Neural crest cell (in vitro differentiated cells): ENCODE results near the gene UBL4B. TPM values are rescaled to one million over a fixed set of nuclear protein-coding genes. Genes with fewer than 3 reads are reported as not detected.

Experiments used
- DNase-seq: peaks from one replicate; pipeline ENCODE4 v3.0.0; 2021; ENCODE audit warnings: low read depth, mixed read lengths, low spot score
- H3K27ac Mint-ChIP-seq: one replicate; pipeline ENCODE4 v1.8.0; 2021; ENCODE audit warnings: mild to moderate bottlenecking, mixed read lengths; ENCODE audit not compliant: unreplicated experiment
- H3K27me3 Mint-ChIP-seq: 2 replicates; pipeline ENCODE4 v1.8.0; 2021; ENCODE audit warnings: low read depth, mild to moderate bottlenecking, mixed read lengths
- H3K36me3 Mint-ChIP-seq: 2 replicates; pipeline ENCODE4 v1.8.0; 2021; ENCODE audit warnings: low read depth, mild to moderate bottlenecking, mixed read lengths
- H3K4me1 Mint-ChIP-seq: 2 replicates; pipeline ENCODE4 v1.8.0; 2021; ENCODE audit warnings: mixed read lengths
- H3K4me3 Mint-ChIP-seq: one replicate; pipeline ENCODE4 v1.8.0; 2021; ENCODE audit warnings: mild to moderate bottlenecking, mixed read lengths
- H3K9me3 Mint-ChIP-seq: 2 replicates; pipeline ENCODE4 v1.8.0; 2021; ENCODE audit warnings: mixed read lengths
- CTCF ChIP-seq: fragments of 200-600 bp; sonication (generic); conservative IDR thresholded peaks from 2 replicates; pipeline ENCODE4 v1.5.0; 2021; ENCODE audit warnings: antibody characterized with exemption, mild to moderate bottlenecking
- total RNA-seq: library from RNA; stranded (reverse); gene quantifications from 2 replicates; pipeline ENCODE4 v1.2.1, GENCODE V29; 2021

UBL4B gene
- total RNA-seq, 1 donor from 2014 or later: not detected

GRCh38 chr1:110067479-110067892, 44.8 kb upstream of the UBL4B start:
- Mint-ChIP-seq H3K27ac (no peak overlapping the region), H3K4me3 (peak overlapping the region; percentile 61), H3K9me3 (no peaks in the 10 kb centered on the region), H3K36me3 (no peaks in the 10 kb centered on the region), H3K4me1 (peaks cover 5% of the 10 kb centered on the region), H3K27me3 (peaks cover 75% of the 10 kb centered on the region)
- no peak for TF ChIP-seq CTCF
- DNase-seq: no peak

- H3K27ac Mint-ChIP-seq: no peak overlapping the region
- peaks cover 81% of the 10 kb centered on the region for H3K27me3 Mint-ChIP-seq
- no peaks in the 10 kb centered on the region for H3K36me3 Mint-ChIP-seq
- TF ChIP-seq CTCF: no peak
- peaks cover 5% of the 10 kb centered on the region for H3K4me1 Mint-ChIP-seq
- H3K9me3 Mint-ChIP-seq: no peaks in the 10 kb centered on the region
- DNase-seq: peak; percentile 33
- peak overlapping the region; percentile 61 for H3K4me3 Mint-ChIP-seq
Measured at GRCh38 chr1:110067893-110068645, 44.2 kb upstream of the UBL4B start.

GRCh38 chr1:110068646-110069403, 43.4 kb upstream of the UBL4B start:
- H3K4me1 Mint-ChIP-seq: peaks cover 5% of the 10 kb centered on the region
- H3K9me3 Mint-ChIP-seq: no peaks in the 10 kb centered on the region
- H3K27me3 Mint-ChIP-seq: peaks cover 87% of the 10 kb centered on the region
- TF ChIP-seq CTCF: no peak
- no peak overlapping the region for H3K27ac Mint-ChIP-seq
- peak overlapping the region; percentile 45 for H3K4me3 Mint-ChIP-seq
- H3K36me3 Mint-ChIP-seq: no peaks in the 10 kb centered on the region
- peak; percentile 20 for DNase-seq

GRCh38 chr1:110069404-110070281, 42.6 kb upstream of the UBL4B start:
- DNase-seq: peak; percentile 23
- no peaks in the 10 kb centered on the region for H3K36me3 Mint-ChIP-seq
- no peak overlapping the region for H3K27ac Mint-ChIP-seq
- no peak for TF ChIP-seq CTCF
- H3K27me3 Mint-ChIP-seq: peaks cover 94% of the 10 kb centered on the region
- H3K4me1 Mint-ChIP-seq: peaks cover 5% of the 10 kb centered on the region
- no peak overlapping the region for H3K4me3 Mint-ChIP-seq
- H3K9me3 Mint-ChIP-seq: no peaks in the 10 kb centered on the region

GRCh38 chr1:110070282-110070669, 42.0 kb upstream of the UBL4B start:
- TF ChIP-seq CTCF: no peak
- Mint-ChIP-seq H3K27ac (no peak overlapping the region), H3K4me1 (peaks cover 5% of the 10 kb centered on the region), H3K36me3 (no peaks in the 10 kb centered on the region), H3K4me3 (no peak overlapping the region), H3K27me3 (peaks cover 94% of the 10 kb centered on the region), H3K9me3 (no peaks in the 10 kb centered on the region)
- no peak for DNase-seq
